OCI-LY1 (cell line): ENCODE data around the gene LRCH3.

Experiments used
- EZH2 ChIP-seq: fragments of 200-600 bp; sonication (generic), shearing (Covaris generic); IDR thresholded peaks from 2 replicates; pipeline ENCODE4 v1.8.0; 2017; ENCODE audit warnings: borderline replicate concordance, mixed run types, mild to moderate bottlenecking, antibody characterized with exemption, low read length, moderate library complexity, mixed read lengths
- TF ChIP-seq, protein P1 (sequence below): fragments of 200-600 bp; sonication (generic), shearing (Covaris generic); IDR thresholded peaks from 2 replicates; pipeline ENCODE4 v1.5.1; 2017; ENCODE audit warnings: mild to moderate bottlenecking, antibody characterized with exemption, low read length, moderate library complexity, mixed read lengths

DNA sequence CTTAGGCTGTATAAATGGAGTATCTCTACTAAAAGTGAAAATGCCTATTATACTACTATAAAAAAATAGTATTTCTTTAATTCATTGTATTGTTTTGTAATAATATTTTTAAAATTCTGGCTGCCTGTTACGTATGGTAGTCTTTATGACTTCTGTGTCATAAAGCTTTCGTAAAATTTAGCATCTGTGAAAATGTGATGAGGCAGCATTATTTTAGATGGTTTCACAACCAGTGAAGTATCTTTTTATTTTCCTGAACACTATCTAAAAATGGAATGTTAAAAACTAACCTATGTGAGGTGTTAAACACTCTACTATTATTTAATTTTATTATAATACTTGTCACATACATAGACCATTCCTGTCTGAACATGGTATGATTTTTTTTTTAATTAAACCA, 46.2 kb downstream of the LRCH3 start:
- TF ChIP-seq, protein P1, sequence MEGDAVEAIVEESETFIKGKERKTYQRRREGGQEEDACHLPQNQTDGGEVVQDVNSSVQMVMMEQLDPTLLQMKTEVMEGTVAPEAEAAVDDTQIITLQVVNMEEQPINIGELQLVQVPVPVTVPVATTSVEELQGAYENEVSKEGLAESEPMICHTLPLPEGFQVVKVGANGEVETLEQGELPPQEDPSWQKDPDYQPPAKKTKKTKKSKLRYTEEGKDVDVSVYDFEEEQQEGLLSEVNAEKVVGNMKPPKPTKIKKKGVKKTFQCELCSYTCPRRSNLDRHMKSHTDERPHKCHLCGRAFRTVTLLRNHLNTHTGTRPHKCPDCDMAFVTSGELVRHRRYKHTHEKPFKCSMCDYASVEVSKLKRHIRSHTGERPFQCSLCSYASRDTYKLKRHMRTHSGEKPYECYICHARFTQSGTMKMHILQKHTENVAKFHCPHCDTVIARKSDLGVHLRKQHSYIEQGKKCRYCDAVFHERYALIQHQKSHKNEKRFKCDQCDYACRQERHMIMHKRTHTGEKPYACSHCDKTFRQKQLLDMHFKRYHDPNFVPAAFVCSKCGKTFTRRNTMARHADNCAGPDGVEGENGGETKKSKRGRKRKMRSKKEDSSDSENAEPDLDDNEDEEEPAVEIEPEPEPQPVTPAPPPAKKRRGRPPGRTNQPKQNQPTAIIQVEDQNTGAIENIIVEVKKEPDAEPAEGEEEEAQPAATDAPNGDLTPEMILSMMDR = no peak
- no peak for TF ChIP-seq EZH2
